H1 (cell line): Measurements from ENCODE around the gene EIF4E. TPM values are rescaled to one million over a fixed set of nuclear protein-coding genes. Genes with fewer than 3 reads are reported as not detected.

ENCODE experiments used
- POLR2AphosphoS5 ChIP-seq: IDR thresholded peaks from 2 replicates; pipeline ENCODE4 v1.6.1; 2011; ENCODE audit warnings: low read depth, low read length
- polyA plus RNA-seq, 7 experiments: library from polyadenylated mRNA; depleted of rRNA in 3 of 7; stranded (reverse) in 5 of 7; unstranded in 2 of 7; fragments of >200 nt in 5 of 7; fragments of 200-250 nt in 2 of 7; gene quantifications; 1 replicate in 5 of 7; 2 replicates in 1 of 7; 4 replicates in 1 of 7; pipeline versions ENCODE4 v1.2.1 to v1.2.3, GENCODE V29; 2011 to 2013; ENCODE audit warnings: missing spikeins in 2 of 7, mixed read lengths in 2 of 7
- total RNA-seq: library from RNA; stranded (reverse); fragmentation: NEBNext Ultra II Directional; extraction: Animal tissue kit (Norgen Biotek cat#: 25700); gene quantifications from 2 replicates; pipeline ENCODE4 v1.2.1, GENCODE V29; 2021

Gene EIF4E
- total and polyA plus RNA-seq, 2 of the 8 experiments (the other 6 are each of a cell fraction or from before 2014, with no cell fraction given) = 59.6 to 185 TPM

DNA sequence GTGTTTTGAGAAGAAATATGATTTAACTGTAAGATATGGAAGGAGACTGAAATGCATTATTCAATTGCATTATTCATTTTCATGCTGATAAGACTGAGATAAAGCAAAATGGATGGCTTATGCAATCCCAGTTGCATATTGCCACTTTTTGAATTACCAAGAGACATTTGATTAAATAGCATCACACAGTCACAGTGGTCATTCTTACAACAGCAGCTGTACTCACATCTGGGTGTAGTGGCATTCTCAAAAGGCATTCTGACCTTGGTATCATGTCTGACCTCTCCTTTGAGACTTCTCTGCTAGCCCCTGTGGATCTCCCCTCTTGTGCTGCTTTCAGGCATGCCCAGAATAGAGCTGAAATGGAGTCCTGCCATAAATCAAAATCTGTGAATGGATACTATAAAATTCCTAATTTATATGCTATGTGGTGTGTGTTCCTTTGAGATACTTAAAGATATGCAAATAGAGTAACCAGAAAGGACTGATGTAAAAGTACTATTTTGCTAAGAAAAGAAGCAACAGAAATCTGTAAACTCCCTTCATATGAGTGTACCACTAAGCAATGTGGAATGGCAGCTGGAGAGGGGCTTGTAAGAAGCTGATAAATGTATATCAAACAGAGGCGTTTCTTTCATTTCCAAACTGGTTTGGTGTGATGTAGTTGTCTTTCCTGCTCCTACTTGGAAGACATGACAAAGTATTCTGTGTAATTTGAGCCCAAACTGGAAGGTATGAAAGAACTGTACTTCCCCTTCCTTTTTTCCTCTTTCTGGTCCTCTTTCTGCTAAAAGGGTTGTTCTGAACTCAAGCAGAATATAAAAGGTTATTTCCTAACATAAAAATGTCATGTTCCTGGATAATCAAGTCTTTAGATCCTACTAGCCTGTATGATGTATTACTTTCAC is 41.2 kb upstream of the EIF4E start (continued):
- no peak for TF ChIP-seq POLR2AphosphoS5
- TF ChIP-seq, all 59 proteins: peak for 0
